Measurements from ENCODE around the gene RAC3. TPM values are rescaled to one million over a fixed set of nuclear protein-coding genes. Genes with fewer than 3 reads are reported as not detected.

The RAC3 gene
- total RNA-seq, 1 experiment from 2014 or later, result 120 TPM

DNA sequence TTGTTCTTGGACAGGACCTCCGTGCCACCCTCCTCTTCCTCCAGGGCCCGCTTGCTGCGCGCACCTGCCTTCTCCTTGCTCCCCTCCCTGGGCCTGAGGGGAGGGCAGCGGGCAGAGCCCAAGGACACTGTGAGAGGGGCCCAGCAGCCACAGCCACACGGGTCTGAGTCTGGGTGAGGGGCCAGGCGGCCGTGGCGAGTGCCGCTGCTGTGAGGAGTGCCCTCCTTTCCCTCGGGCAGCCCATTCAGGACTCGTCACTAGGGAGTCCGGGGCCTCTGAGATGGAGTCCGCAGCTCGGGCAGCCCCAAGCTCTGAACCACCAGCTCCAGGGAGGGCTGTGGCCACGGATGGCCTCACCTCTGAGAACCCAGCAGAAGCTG is 28.5 kb downstream of the RAC3 start:
- ATAC-seq (no peak), DNase-seq (ENCODE audit: low read depth, low spot score) (no peak)
- Histone ChIP-seq H3K9me3 (ENCODE audit: control insufficient read depth in 1 of 2, insufficient read depth in 1 of 2, low read depth in 1 of 2, low read length in 2 of 2) (no peaks in the 10 kb centered on the region), H3K9me2 (ENCODE audit: insufficient read depth) (no peaks in the 10 kb centered on the region), H3K36me3 (ENCODE audit: control insufficient read depth in 1 of 2, insufficient read depth in 2 of 2, low read length in 2 of 2) (peaks cover 23 to 86% of the 10 kb centered on the region in 2 experiments), H4K20me1 (ENCODE audit: insufficient read depth) (no peaks in the 10 kb centered on the region; the same call in 1 of the 2 replicates), H2AFZ (ENCODE audit: low read depth, low read length, poor library complexity, severe bottlenecking) (no peak overlapping the region), H3K4me1 (ENCODE audit: control insufficient read depth in 1 of 2, insufficient read depth in 2 of 2, low read length in 2 of 2) (peaks cover 8 to 25% of the 10 kb centered on the region in 2 experiments; a peak in 3 of 4 replicates), H3K79me2 (ENCODE audit: insufficient read depth, low read length) (peaks cover 30% of the 10 kb centered on the region), H3K27ac (ENCODE audit: low read depth, low read length) (peak overlapping the region; percentile 23; the same call in 1 of the 2 replicates), H3K27me3 (ENCODE audit: insufficient read depth, low read length) (no peaks in the 10 kb centered on the region), H3K9ac (ENCODE audit: low read length) (no peak overlapping the region), H3K4me2 (ENCODE audit: low read length) (no peak overlapping the region), H3K4me3 (replicated peaks in 1 of 2; ENCODE audit: low read depth in 1 of 2, low read length in 2 of 2) (no peak overlapping the region)
- RAD21 ChIA-PET (ENCODE audit: low non-redundant PET in 1 of 2, low total read pairs in 2 of 2, uncharacterized antibody in 2 of 2, unreplicated experiment in 2 of 2), result no interaction called here
- no TSS peak for BruUV-seq (replicated peaks)
- no peak for TF ChIP-seq SP1 (IDR thresholded peaks at IDR 0.05; ENCODE audit: low read depth)
- TF ChIP-seq, protein P1, sequence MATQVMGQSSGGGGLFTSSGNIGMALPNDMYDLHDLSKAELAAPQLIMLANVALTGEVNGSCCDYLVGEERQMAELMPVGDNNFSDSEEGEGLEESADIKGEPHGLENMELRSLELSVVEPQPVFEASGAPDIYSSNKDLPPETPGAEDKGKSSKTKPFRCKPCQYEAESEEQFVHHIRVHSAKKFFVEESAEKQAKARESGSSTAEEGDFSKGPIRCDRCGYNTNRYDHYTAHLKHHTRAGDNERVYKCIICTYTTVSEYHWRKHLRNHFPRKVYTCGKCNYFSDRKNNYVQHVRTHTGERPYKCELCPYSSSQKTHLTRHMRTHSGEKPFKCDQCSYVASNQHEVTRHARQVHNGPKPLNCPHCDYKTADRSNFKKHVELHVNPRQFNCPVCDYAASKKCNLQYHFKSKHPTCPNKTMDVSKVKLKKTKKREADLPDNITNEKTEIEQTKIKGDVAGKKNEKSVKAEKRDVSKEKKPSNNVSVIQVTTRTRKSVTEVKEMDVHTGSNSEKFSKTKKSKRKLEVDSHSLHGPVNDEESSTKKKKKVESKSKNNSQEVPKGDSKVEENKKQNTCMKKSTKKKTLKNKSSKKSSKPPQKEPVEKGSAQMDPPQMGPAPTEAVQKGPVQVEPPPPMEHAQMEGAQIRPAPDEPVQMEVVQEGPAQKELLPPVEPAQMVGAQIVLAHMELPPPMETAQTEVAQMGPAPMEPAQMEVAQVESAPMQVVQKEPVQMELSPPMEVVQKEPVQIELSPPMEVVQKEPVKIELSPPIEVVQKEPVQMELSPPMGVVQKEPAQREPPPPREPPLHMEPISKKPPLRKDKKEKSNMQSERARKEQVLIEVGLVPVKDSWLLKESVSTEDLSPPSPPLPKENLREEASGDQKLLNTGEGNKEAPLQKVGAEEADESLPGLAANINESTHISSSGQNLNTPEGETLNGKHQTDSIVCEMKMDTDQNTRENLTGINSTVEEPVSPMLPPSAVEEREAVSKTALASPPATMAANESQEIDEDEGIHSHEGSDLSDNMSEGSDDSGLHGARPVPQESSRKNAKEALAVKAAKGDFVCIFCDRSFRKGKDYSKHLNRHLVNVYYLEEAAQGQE (IDR thresholded peaks at IDR 0.05; ENCODE audit: low read depth), result no peak
- TF ChIP-seq RAD21 (IDR thresholded peaks at IDR 0.05; ENCODE audit: low read depth), result no peak
- no peak for TF ChIP-seq ZNF274 (IDR thresholded peaks at IDR 0.05; ENCODE audit: low read depth, low read length)
- no peak for TF ChIP-seq TCF7L2 (IDR thresholded peaks at IDR 0.05; ENCODE audit: borderline replicate concordance, extremely low read depth, insufficient read depth, insufficient read length)
- TF ChIP-seq JUND (IDR thresholded peaks at IDR 0.05), result no peak
- no peak for TF ChIP-seq YY1 (IDR thresholded peaks at IDR 0.05; ENCODE audit: extremely low read depth, insufficient replicate concordance, low read depth, low read length)
- TF ChIP-seq, protein P2, sequence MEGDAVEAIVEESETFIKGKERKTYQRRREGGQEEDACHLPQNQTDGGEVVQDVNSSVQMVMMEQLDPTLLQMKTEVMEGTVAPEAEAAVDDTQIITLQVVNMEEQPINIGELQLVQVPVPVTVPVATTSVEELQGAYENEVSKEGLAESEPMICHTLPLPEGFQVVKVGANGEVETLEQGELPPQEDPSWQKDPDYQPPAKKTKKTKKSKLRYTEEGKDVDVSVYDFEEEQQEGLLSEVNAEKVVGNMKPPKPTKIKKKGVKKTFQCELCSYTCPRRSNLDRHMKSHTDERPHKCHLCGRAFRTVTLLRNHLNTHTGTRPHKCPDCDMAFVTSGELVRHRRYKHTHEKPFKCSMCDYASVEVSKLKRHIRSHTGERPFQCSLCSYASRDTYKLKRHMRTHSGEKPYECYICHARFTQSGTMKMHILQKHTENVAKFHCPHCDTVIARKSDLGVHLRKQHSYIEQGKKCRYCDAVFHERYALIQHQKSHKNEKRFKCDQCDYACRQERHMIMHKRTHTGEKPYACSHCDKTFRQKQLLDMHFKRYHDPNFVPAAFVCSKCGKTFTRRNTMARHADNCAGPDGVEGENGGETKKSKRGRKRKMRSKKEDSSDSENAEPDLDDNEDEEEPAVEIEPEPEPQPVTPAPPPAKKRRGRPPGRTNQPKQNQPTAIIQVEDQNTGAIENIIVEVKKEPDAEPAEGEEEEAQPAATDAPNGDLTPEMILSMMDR (IDR thresholded peaks at IDR 0.05 in 2 of 3, conservative IDR thresholded peaks at IDR 0.05 in 1 of 3; ENCODE audit: borderline replicate concordance in 1 of 3, insufficient read depth in 1 of 3, low read depth in 2 of 3, low read length in 2 of 3), result no peak
- TF ChIP-seq EZH2phosphoT487 (IDR thresholded peaks at IDR 0.05; ENCODE audit: borderline replicate concordance), result no peak
- TF ChIP-seq, protein P3, sequence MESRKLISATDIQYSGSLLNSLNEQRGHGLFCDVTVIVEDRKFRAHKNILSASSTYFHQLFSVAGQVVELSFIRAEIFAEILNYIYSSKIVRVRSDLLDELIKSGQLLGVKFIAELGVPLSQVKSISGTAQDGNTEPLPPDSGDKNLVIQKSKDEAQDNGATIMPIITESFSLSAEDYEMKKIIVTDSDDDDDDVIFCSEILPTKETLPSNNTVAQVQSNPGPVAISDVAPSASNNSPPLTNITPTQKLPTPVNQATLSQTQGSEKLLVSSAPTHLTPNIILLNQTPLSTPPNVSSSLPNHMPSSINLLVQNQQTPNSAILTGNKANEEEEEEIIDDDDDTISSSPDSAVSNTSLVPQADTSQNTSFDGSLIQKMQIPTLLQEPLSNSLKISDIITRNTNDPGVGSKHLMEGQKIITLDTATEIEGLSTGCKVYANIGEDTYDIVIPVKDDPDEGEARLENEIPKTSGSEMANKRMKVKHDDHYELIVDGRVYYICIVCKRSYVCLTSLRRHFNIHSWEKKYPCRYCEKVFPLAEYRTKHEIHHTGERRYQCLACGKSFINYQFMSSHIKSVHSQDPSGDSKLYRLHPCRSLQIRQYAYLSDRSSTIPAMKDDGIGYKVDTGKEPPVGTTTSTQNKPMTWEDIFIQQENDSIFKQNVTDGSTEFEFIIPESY (IDR thresholded peaks at IDR 0.05; ENCODE audit: extremely low read depth, insufficient replicate concordance, low read length), result no peak
- TF ChIP-seq SIN3A (IDR thresholded peaks at IDR 0.05; ENCODE audit: low read depth), result no peak
- no peak for TF ChIP-seq CEBPB (IDR thresholded peaks at IDR 0.05; ENCODE audit: low read depth)
- TF ChIP-seq FOSL1 (IDR thresholded peaks at IDR 0.05; ENCODE audit: low read depth), result no peak
- no peak for TF ChIP-seq EGR1 (IDR thresholded peaks at IDR 0.05; ENCODE audit: low read depth)
- TF ChIP-seq POLR2AphosphoS5 (IDR thresholded peaks at IDR 0.05; ENCODE audit: low read depth, low read length), result no peak
- TF ChIP-seq, protein P4, sequence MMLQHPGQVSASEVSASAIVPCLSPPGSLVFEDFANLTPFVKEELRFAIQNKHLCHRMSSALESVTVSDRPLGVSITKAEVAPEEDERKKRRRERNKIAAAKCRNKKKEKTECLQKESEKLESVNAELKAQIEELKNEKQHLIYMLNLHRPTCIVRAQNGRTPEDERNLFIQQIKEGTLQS (IDR thresholded peaks at IDR 0.05), result no peak
- TF ChIP-seq SRF (IDR thresholded peaks at IDR 0.05; ENCODE audit: low read depth), result no peak
- CTCF ChIA-PET, result no interaction called here
- intact Hi-C loops (cut with micrococcal nuclease), result no loop called here
- POLR2A ChIA-PET, result no interaction called here
